SJSA1 (cell line): ENCODE results near the gene RAB34. TPM values are rescaled to one million over a fixed set of nuclear protein-coding genes. Genes with fewer than 3 reads are reported as not detected.

ENCODE experiments used
- DNase-seq, 2 experiments: peaks; one replicate each; pipeline ENCODE4 v3.0.0-alpha.2; 2015 to 2020; ENCODE audit warnings: low spot score in 2 of 2, low read depth in 1 of 2
- H3K27ac ChIP-seq: fragments of 250-450 bp; sonication (Bioruptor Pico); 2 replicates; pipeline ENCODE4 v1.5.1; 2020; ENCODE audit warnings: mild to moderate bottlenecking, moderate library complexity
- H3K27me3 ChIP-seq: fragments of 250-450 bp; sonication (Bioruptor Pico); replicated peaks from 2 replicates; pipeline ENCODE4 v1.5.1; 2020; ENCODE audit warnings: mild to moderate bottlenecking, moderate library complexity
- H3K36me3 ChIP-seq: fragments of 250-450 bp; sonication (Bioruptor Pico); 2 replicates; pipeline ENCODE4 v1.5.1; 2020; ENCODE audit warnings: mild to moderate bottlenecking
- H3K4me1 ChIP-seq: fragments of 250-450 bp; sonication (Bioruptor Pico); replicated peaks from 2 replicates; pipeline ENCODE4 v1.6.1; 2021; ENCODE audit warnings: mild to moderate bottlenecking
- H3K4me3 ChIP-seq: fragments of 250-450 bp; sonication (Bioruptor Pico); 2 replicates; pipeline ENCODE4 v1.5.1; 2020; ENCODE audit warnings: mild to moderate bottlenecking
- H3K9me3 ChIP-seq: fragments of 250-450 bp; sonication (Bioruptor Pico); replicated peaks from 2 replicates; pipeline ENCODE4 v1.5.1; 2020; ENCODE audit warnings: mild to moderate bottlenecking
- total RNA-seq: library from RNA; depleted of rRNA; stranded (reverse); fragments of >200 nt; shearing (Covaris generic); gene quantifications from 2 replicates; pipeline ENCODE4 v1.2.3, GENCODE V29; 2014; rRNA removed

Gene RAB34
- total RNA-seq, 1 experiment from 2014 or later = 1,039 TPM

GRCh38 chr17:28682655-28683054, 35.0 kb downstream of the RAB34 start:
- H3K36me3 ChIP-seq = peaks cover 97% of the 10 kb centered on the region
- H3K27me3 ChIP-seq = no peaks in the 10 kb centered on the region
- H3K9me3 ChIP-seq = no peaks in the 10 kb centered on the region
- DNase-seq = no peak
- no peak overlapping the region for H3K4me3 ChIP-seq
- H3K4me1 ChIP-seq = no peaks in the 10 kb centered on the region
- H3K27ac ChIP-seq = no peak overlapping the region

DNA sequence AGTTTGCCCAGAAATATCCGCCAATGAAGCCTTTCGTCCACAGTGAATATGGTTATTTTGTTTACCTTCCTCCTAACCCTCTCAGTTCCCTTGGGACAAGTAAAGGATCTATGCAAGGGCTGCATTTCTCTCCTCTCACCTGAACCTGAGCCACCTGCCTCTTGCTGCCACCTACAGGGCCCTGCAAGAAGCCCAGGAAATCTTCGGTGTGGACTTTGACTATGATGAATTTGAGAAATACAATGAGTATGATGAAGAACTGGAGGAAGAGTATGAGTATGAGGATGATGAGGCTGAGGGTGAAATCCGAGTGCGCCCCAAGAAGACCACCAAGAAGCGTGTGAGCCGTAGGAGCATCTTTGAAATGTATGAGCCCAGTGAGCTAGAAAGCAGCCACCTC, 41.7 kb downstream of the RAB34 start:
- DNase-seq = no peak
- Histone ChIP-seq H3K9me3 (no peaks in the 10 kb centered on the region), H3K36me3 (peaks cover 100% of the 10 kb centered on the region), H3K27me3 (no peaks in the 10 kb centered on the region), H3K4me1 (no peaks in the 10 kb centered on the region), H3K4me3 (no peak overlapping the region), H3K27ac (no peak overlapping the region)

DNA sequence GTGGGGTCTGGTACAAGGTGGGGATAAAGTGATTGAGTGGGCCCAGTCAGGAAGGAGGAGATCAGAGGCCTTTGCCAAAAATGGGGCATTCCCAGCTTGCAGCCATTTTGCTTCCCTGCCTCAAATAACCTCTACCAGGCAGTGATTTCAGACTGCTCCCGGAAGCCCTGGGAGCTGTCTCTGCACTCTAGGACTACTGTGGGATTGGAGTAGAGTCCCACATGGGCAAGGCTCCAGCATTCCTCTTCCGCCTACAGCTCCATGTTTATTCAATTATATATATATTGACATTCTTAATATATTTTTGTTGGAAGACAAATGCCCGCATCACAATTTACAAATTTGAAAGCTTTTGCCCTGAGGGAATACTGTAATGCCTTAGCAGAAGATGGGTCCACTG, 42.2 kb downstream of the RAB34 start:
- Histone ChIP-seq H3K4me1 (no peaks in the 10 kb centered on the region), H3K36me3 (peaks cover 97% of the 10 kb centered on the region), H3K27ac (no peak overlapping the region), H3K9me3 (no peaks in the 10 kb centered on the region), H3K27me3 (no peaks in the 10 kb centered on the region), H3K4me3 (no peak overlapping the region)
- DNase-seq = no peak

GRCh38 chr17:28669918-28670317, 47.8 kb downstream of the RAB34 start:
- DNase-seq = no peak
- Histone ChIP-seq H3K27me3 (no peaks in the 10 kb centered on the region), H3K36me3 (peaks cover 90% of the 10 kb centered on the region), H3K4me3 (no peak overlapping the region), H3K9me3 (no peaks in the 10 kb centered on the region), H3K4me1 (no peaks in the 10 kb centered on the region), H3K27ac (no peak overlapping the region)

DNA sequence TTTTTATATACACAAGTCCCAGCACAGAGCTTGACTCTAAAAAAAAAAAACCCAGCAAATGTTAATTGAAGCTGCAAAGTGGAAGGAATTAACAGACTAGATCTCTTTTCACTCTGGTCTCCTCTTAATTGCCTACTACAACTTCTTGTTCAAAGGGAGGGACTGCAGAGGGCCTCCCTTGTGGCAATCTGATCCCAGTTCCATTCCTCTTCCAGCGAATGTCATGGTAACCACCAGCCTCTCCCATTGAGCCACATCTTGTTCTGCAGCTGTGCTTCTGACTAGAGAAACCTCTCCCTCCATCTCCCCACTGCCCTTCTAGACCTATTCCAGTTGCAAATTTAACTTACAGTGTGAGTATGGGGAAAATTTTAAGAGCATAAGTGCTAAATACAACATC, 49.8 kb downstream of the RAB34 start:
- Histone ChIP-seq H3K27me3 (no peaks in the 10 kb centered on the region), H3K4me1 (peaks cover 9% of the 10 kb centered on the region), H3K4me3 (no peak overlapping the region), H3K27ac (no peak overlapping the region), H3K36me3 (peaks cover 86% of the 10 kb centered on the region), H3K9me3 (no peaks in the 10 kb centered on the region)
- DNase-seq = no peak

DNA sequence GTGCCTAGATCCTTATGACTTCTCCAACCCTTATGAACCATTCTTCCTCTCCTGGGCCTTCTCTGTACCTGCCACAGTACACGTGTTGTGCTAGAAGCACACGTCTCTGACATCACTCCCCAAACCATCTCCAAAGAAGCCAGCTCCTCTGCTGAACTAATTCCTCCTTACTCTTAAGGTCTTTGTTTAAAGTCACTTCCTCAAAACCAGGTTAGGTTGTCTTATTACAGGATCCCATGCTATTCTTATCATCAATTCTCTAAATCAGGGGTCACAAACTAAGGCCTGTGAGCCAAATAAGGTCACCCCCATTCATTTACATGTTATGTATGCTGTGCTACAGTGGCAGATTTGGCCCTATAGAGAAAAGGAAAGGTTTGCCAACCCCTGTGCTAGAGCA, 51.7 kb downstream of the RAB34 start:
- peaks cover 80% of the 10 kb centered on the region for H3K36me3 ChIP-seq

More for the DNA sequence above, 51.7 kb downstream of the RAB34 start:
- no peak for DNase-seq
- Histone ChIP-seq H3K27ac (no peak overlapping the region), H3K27me3 (no peaks in the 10 kb centered on the region), H3K4me1 (peaks cover 12% of the 10 kb centered on the region), H3K9me3 (no peaks in the 10 kb centered on the region), H3K4me3 (no peak overlapping the region)

Other genes with a start within 250 kb of the RAB34 start
- not detected in 2 replicates for gene SLC13A2, start 244.2 kb downstream of the RAB34 start, total RNA-seq
- gene FOXN1, start 211.5 kb downstream of the RAB34 start, total RNA-seq = not detected in 2 replicates
- gene UNC119, start 165.2 kb downstream of the RAB34 start, total RNA-seq = 19.7 and 27.2 TPM in 2 replicates
- 40.8 and 81.8 TPM in 2 replicates for gene PIGS, start 146.3 kb downstream of the RAB34 start, total RNA-seq
- gene ALDOC, start 141.0 kb downstream of the RAB34 start, total RNA-seq = 6.1 and 9.4 TPM in 2 replicates
- gene SPAG5, start 118.8 kb downstream of the RAB34 start, total RNA-seq = 105 and 108 TPM in 2 replicates
- 5.0 TPM in 1 of 2 replicates, not detected in the other for gene RSKR, start 103.7 kb downstream of the RAB34 start, total RNA-seq
- gene BLTP2, start 72.7 kb downstream of the RAB34 start, total RNA-seq = 52.0 and 58.8 TPM in 2 replicates
- gene SDF2, start 56.0 kb downstream of the RAB34 start, total RNA-seq = 59.8 and 125 TPM in 2 replicates
- gene SUPT6H, start 55.7 kb downstream of the RAB34 start, total RNA-seq = 25.9 and 39.3 TPM in 2 replicates
- gene PROCA1, start 6.0 kb downstream of the RAB34 start, total RNA-seq = 0.53 and 0.69 TPM in 2 replicates
- gene RPL23A, start 2.1 kb upstream of the RAB34 start, total RNA-seq = 591 and 789 TPM in 2 replicates
- gene TLCD1, start 8.4 kb upstream of the RAB34 start, total RNA-seq = 1.6 TPM in 1 of 2 replicates, not detected in the other
- gene NEK8, start 10.9 kb upstream of the RAB34 start, total RNA-seq = 1.1 and 2.2 TPM in 2 replicates
- 38.4 and 51.0 TPM in 2 replicates for gene TRAF4, start 26.1 kb upstream of the RAB34 start, total RNA-seq
- gene FAM222B, start 124.9 kb upstream of the RAB34 start, total RNA-seq = 5.0 and 5.2 TPM in 2 replicates
- 32.0 and 55.6 TPM in 2 replicates for gene ERAL1, start 137.1 kb upstream of the RAB34 start, total RNA-seq
- gene FLOT2, start 179.9 kb upstream of the RAB34 start, total RNA-seq = 13.4 and 18.3 TPM in 2 replicates
- gene DHRS13, start 185.2 kb upstream of the RAB34 start, total RNA-seq = 11.7 and 12.7 TPM in 2 replicates
- gene PHF12, start 233.7 kb upstream of the RAB34 start, total RNA-seq = 16.7 and 28.5 TPM in 2 replicates